GM08714 (cell line): Measurements from ENCODE around the gene SAT2.

ENCODE experiments used
- H3K4me3 ChIP-seq: fragments of 200-500 bp; sonication (Bioruptor generic); 2 replicates; pipeline ENCODE4 v1.5.1; 2014; ENCODE audit warnings: mild to moderate bottlenecking, low read length, inconsistent platforms
- ZNF274 ChIP-seq: IDR thresholded peaks from 2 replicates; pipeline ENCODE4 v1.6.1; 2012; ENCODE audit warnings: mild to moderate bottlenecking, low read depth, low read length

Gene SAT2

DNA sequence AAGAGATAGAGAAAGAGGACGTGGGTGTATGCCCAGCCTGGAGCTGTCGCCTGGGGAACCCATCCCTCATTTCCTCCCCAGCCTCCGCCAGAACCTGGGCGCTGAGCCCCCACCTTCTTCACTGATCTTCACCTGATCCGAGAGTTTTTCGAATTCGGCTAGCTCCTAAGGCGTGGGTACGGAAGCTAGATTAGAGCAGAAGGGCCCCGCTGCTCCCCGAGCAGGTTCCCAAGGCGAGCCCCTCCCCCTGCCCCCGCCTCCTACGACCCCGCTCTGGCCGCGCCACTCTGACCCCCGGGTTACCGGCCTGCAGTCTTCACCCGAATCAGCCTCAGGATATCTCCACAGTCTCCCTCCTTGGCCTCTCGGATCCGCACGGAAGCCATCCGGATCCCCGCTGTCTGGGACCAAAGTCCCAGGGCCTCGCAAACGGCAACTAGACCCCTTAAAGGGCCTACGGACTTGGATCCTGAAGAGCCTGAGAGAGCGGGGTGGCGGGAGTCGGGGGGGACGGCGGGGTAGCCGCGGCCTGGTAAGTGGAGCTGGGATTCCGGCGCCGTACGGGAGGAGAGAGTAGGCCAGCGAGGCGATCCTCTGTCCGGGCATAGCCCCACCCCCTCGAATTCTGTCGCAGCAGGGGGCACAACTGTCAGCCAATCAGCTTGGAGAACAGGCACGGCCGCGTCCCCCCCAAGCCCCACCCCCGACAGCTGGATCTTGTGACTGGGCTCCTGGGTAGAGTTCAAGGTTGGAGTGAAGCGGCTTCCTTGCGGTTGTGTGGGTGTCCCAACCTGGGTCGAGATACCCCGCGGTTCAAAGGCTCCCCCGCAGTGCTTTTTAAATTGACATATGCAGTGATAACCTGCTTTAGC, at the start of gene SAT2:
Gene SAT2, minus strand, starts transcription at position 572 of the 872 bp plus-strand sequence. Its CDS starts 186 bp downstream, at position 386.
- TF ChIP-seq ZNF274: no peak
- H3K4me3 ChIP-seq: peak within 1 kb of the TSS; percentile 82

DNA sequence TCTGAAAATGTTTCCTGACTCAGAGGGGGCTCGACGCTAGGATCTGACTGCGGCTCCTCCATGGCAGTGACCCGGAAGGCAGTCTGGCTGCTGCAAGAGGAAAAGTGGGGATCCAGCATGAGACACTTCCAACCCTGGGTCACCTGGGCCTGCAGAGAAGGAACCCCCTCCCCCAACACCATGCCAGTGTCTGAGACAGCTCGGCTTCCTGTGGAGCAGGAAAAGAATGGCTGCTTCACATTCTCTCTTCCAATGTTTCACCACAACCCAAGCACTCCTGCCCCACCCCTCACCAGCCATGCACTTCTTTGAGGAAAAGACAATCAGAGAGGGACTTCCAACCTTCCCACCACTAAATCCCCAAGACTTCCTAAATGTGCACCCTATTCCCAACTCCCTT, 48.9 kb upstream of the SAT2 start:
- no peak overlapping the region for H3K4me3 ChIP-seq
- TF ChIP-seq ZNF274: no peak

DNA sequence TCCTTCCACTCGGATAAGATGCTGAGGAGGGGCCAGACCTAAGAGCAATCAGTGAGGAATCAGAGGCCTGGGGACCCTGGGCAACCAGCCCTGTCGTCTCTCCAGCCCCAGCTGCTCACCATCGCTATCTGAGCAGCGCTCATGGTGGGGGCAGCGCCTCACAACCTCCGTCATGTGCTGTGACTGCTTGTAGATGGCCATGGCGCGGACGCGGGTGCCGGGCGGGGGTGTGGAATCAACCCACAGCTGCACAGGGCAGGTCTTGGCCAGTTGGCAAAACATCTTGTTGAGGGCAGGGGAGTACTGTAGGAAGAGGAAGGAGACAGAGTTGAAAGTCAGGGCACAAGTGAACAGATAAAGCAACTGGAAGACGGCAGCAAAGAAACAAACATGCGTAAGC, 47.3 kb upstream of the SAT2 start:
- TF ChIP-seq ZNF274: no peak
- no peak overlapping the region for H3K4me3 ChIP-seq

DNA sequence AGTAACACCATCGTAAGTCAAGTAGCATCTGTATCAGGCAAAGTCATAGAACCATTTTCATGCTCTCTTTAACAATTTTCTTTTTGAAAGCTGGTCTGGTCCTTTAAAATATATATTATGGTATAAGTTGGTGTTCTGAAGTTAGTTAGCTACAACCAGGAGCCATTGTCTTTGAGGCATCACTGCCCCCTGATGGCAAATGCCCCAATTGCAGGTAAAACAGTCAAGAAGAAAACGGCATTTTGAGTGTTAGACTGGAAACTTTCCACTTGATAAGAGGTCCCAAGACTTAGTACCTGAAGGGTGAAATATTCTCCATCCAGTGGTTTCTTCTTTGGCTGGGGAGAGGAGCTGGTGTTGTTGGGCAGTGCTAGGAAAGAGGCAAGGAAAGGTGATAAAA, 45.6 kb upstream of the SAT2 start:
- TF ChIP-seq ZNF274: no peak
- no peak overlapping the region for H3K4me3 ChIP-seq

DNA sequence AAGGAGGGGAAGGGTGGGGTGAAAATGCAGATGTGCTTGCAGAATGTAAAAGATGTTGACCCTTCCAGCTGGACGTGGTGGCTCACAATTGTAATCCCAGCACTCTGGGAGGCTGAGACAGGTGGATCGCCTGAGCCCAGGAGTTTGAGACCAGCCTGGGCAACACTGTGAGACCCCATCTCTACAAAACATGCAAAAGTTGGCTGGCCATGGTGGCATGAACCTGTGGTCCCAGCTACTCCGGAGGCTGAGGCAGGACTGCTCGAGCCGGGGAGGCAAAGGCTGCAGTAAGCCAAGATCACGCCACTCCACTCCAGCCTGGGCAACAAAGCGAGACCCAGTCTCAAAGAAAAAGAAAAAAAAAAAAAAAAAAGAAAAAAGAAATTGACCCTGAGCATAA, 40.9 kb upstream of the SAT2 start:
- H3K4me3 ChIP-seq: no peak overlapping the region
- no peak for TF ChIP-seq ZNF274

DNA sequence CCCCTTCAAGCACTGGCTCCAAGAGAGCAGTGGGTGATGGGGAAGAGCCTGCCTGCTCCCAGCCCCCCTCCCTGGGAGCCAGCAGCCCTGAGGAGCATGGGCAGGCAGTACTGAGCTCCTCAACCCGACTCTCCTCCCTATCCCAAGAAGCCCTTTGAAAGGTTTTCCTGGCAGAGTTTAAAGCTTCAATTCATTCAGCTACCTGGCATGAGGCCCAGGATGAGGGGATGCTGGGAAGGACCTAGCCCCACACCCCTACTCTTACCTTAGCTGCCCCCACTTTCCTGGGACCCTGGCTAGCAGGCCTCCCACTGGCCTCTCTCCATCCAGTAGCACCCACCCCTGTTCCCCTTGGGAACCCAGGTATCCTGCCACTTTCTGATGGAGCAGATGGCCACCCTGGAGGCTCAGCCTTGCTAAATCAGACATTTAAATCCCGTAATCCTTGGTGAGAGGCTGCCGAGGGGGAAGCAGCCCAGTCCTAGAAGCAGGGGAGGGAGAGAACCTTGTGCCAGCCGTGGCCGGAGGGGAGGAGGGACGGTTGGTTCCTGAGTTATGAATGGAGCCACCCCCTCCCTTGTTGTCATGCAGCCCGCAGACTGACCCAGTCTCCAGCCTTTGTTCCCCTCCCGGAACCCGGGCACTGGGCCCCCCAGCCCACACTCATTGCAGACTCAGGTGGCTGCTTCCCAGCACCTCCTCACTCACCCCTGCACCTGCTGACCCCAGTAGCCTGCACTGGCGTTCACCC, 40.2 kb upstream of the SAT2 start:
- TF ChIP-seq ZNF274: no peak
- no peak overlapping the region for H3K4me3 ChIP-seq

DNA sequence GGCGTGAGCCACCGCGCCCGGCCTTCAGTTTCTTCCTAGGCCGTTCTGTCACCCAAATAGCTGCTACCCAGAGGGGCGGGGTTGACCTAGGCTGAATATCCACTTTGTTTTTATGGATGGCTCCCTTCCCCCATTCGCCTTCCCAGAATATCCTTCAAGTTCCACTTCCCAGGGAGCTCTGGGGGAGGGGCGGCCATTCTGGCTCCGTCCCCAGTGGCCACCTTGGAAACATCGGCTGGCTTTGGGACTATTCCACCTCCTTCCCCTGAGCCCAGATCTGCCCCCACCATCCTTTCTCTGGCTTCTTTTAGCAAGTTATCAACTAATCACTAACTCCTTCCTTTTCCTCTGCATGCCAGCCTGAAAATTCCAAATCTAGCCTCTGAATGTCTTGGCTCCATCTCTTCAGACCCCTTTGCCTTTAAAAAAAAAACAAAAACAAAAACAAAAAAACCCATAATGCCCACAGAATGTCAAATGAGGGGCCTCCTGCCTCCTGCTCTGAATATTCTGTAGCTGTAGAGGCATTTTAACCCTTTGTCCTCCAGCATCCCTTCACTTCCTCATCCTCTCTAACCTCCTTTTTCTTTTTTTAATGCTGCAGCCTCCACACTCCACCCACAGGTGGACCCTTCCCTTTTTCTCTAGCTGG, 29.5 kb upstream of the SAT2 start:
- TF ChIP-seq ZNF274: no peak

DNA sequence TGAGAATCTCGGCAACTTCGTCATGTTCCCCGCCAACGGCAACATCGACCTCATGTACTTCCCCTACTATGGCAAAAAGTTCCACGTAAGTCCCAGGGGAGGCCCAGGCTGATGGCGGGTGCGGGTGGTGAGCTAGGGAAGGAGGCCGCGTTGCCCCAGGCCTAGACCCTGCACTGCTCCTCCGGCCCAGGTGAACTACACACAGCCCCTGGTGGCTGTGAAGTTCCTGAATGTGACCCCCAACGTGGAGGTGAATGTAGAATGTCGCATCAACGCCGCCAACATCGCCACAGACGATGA, 27.9 kb upstream of the SAT2 start:
- H3K4me3 ChIP-seq: no peak overlapping the region
- TF ChIP-seq ZNF274: no peak

More for the DNA sequence above, 29.5 kb upstream of the SAT2 start:
- no peak overlapping the region for H3K4me3 ChIP-seq

DNA sequence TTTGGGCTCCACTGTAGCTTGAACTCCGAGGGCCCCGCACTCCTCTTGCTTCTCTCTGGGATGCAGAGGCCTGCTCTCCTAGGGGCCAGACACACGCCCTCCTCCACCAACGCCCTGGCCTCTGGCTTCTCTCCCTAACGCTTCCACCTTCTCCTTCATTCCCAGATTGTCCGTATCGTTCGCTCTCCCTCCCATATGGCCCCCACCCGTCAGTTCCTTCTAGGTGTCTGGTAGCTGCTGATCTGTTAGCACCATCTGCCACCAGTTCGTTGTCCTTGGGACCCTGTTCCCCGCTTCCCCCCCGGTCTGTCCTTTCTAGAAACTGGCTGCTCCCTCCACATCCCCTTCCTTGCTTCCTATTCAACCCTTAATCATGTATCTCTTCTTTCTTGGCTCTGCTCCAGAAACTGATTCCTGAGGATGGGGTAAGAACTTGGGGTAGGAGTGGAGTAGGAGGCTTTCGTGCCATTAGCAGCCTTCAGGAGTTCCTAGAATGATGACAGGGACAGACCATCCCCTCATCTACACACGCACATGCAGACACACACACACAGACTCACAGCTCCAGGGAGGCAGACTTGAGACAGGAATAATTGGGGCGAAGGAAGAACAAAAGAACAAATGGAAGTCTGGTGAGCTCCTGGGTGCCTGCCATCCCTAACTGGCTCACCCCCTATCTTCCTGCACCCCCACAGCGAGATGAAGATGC, 27.4 kb upstream of the SAT2 start:
- no peak overlapping the region for H3K4me3 ChIP-seq
- TF ChIP-seq ZNF274: no peak

DNA sequence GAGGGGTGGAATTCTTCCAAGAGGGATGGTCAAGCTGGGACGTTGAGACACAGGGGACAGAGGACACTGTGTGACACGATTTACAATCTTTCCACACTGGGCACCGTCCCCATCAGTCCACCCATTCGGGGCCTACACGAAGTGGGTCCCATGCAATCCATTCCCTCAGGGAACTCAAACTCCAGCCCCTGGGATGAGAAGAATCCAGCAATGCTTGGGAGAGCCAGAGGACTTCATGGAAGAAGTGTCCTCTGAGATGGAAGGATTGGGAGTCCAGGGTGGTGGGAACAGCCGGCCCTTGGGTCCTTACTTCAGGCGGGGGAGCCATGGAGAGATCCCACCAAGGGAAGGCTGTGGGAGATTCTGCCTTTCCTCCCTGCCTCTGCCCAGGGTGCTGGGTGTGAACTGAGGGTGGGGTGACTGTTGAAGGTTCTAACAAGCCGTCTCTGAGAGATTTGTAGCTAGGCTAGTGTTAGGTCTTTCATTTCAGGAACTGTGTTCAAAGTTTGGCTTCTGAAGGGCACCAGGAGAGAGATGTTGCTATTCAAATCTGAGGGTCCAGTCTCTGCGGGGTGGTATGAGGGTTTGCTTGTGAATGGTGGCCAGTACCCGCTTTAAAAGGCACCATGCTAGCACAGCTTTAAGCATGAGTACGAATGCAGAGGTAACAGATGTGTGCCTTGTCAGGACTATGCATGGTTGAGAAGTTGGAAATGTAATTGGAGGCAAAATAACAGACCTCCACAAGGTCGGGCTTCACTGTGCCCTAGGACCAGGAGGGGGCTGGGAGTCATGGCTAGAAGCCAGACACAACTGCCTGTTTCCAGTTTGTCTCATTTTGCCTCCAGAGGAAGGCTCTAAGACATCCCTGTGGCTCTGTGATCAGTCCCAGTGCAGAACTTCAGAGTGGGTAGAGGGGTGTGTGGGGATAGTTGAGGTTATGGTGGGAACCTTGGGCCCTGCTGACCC, 25.1 kb upstream of the SAT2 start:
- no peak overlapping the region for H3K4me3 ChIP-seq
- no peak for TF ChIP-seq ZNF274

DNA sequence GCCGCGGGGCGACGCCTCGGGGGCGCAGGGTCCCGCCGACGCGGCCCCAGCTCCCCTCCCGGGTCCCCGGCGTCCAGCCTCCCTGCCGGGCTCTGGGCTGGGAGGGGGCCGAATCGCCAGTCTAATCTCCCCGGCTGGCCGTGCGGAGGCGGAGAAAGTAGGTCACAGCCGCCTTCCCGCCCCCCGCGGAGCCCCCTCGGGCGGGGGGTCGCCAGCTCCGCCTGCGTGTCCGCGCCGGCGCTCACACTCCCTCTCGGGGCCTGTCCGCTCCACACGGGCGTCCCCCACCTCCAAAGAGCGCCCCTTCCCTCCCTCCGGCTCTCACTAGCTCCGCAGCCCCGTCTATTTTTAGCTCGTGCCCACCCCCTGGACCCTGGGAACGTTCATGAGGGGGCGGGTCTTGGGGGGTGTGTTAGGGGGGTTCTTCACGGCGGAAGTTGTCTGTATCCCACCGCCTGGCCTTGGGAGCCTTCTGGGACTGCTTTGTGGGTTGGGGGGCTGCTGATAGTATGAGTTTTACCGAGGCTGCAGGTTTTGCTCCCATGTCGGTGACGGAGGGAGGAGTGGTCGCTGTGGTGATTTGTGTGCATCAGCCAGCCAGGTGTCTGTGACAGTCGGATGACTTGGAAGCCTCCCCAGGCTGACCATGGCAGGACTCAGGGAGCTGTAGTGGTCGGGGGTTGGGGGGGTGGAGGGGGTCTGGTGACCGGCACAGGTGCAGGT, 24.2 kb upstream of the SAT2 start:
- TF ChIP-seq ZNF274: no peak
- no peak overlapping the region for H3K4me3 ChIP-seq

DNA sequence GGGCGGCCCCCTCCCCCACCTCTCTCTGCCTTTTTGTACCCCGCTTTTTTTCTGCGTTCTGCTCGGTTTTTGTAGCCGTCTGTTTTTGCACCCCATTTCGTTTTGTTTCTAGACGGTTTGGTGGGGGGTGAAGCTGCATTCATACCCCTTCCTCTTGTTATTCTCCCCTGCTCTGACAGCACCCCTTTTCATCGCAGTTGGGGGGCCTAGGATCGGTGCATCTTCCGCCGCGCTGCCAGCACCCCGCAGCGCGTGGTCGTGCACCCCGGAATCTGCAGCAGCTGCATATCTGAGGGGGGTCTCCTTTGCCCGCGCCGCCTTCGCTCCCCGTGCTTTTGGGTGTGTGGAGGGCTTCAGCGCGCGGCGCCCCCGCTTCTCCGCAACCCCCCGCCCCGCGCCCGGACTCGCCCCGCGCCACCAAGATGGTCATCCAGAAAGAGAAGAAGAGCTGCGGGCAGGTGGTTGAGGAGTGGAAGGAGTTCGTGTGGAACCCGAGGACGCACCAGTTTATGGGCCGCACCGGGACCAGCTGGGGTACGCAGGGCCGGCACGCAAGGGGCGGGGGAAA, 23.6 kb upstream of the SAT2 start:
- H3K4me3 ChIP-seq: peak overlapping the region; percentile 43

More for the DNA sequence above, 23.6 kb upstream of the SAT2 start:
- no peak for TF ChIP-seq ZNF274
